GM19463 (cell line): Measurements from ENCODE around the gene NR6A1.

Source experiments
- ATAC-seq: cut with Tn5 transposase; IDR thresholded peaks from one replicate; pipeline ENCODE4 v1.9.1; 2021; ENCODE audit warnings: mild to moderate bottlenecking, moderate library complexity; ENCODE audit not compliant: unreplicated experiment

The NR6A1 gene

GRCh38 chr9:124506931-124507879 lies 263.9 kb downstream of the NR6A1 start, which contains the start of gene NR5A1:
NR5A1 (minus strand) TSS chr9:124507399; CDS start chr9:124503395, 4,004 bp downstream.
- ATAC-seq, result no peak

GRCh38 chr9:124506433-124506832 lies 264.7 kb downstream of the NR6A1 start:
- no peak for ATAC-seq

- ATAC-seq, result no peak
Observed at GRCh38 chr9:124505901-124506346, 265.2 kb downstream of the NR6A1 start.

GRCh38 chr9:124505006-124505900 lies 265.9 kb downstream of the NR6A1 start:
- no peak for ATAC-seq

GRCh38 chr9:124504530-124505005 lies 266.5 kb downstream of the NR6A1 start:
- ATAC-seq, result no peak

GRCh38 chr9:124503713-124504529 lies 267.2 kb downstream of the NR6A1 start:
- ATAC-seq, result no peak

GRCh38 chr9:124502711-124503702 lies 268.1 kb downstream of the NR6A1 start:
- ATAC-seq, result no peak

GRCh38 chr9:124501771-124502320 lies 269.3 kb downstream of the NR6A1 start:
- no peak for ATAC-seq

- no peak for ATAC-seq
Observed at GRCh38 chr9:124500796-124501611, 270.1 kb downstream of the NR6A1 start.

- ATAC-seq, result no peak
Observed at GRCh38 chr9:124500028-124500795, 270.9 kb downstream of the NR6A1 start.

GRCh38 chr9:124499216-124499615 lies 271.9 kb downstream of the NR6A1 start:
- ATAC-seq, result no peak

- no peak for ATAC-seq
Observed at GRCh38 chr9:124498499-124499146, 272.5 kb downstream of the NR6A1 start.

- no peak for ATAC-seq
Observed at GRCh38 chr9:124498040-124498439, 273.1 kb downstream of the NR6A1 start.

- no peak for ATAC-seq
Observed at GRCh38 chr9:124497441-124497840, 273.7 kb downstream of the NR6A1 start.

- ATAC-seq, result no peak
Observed at GRCh38 chr9:124496463-124496862, 274.6 kb downstream of the NR6A1 start.

- ATAC-seq, result no peak
Observed at GRCh38 chr9:124496075-124496449, 275.0 kb downstream of the NR6A1 start.
